GM21619 (cell line): ENCODE data around the gene POU2F3.

Experiments
- ATAC-seq: cut with Tn5 transposase; IDR thresholded peaks from one replicate; pipeline ENCODE4 v1.9.1; 2021; ENCODE audit not compliant: unreplicated experiment

The POU2F3 gene

DNA sequence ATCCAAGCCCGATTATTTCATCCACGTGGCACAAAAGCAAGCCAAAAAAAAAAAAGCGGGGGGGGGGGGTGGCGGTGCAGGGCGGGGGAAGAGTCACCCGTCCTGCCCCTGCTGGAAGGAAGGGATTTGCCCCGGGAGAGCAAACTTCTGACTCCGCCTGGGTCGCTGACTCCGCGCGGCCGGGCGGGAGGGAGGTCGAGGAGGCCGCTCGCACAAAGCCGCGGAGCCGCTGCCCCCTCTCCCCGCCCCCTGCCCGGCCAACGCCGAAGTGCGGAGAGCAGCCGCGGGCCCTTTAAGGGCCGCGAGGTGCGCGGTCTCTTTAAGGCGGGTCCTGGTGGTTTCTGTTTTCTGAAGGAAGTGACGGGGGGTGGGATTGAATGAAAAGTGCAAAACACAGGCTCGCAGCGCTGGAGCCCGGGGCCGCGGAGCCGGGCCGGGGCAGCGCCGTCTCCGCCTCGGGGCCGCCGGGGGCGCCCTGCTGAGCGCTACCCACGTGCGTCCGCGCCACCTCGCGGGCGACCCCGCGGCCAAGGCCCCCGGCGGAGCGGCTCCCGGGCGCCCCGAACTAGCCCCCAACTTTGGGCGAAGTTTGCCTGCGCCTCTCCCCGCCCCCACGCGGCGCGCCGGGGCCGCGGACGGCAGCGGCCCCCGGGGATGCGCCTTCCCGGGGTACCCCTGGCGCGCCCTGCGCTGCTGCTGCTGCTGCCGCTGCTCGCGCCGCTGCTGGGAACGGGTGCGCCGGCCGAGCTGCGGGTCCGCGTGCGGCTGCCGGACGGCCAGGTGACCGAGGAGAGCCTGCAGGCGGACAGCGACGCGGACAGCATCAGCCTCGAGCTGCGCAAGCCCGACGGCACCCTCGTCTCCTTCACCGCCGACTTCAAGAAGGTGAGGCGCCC, 29.1 kb upstream of the POU2F3 start, which contains the start of gene OAF:
TSS of gene OAF (plus strand) at position 407 of the 896 bp plus-strand sequence. CDS start at position 655, 248 bp downstream.
- ATAC-seq = peak; percentile 82

- ATAC-seq = no peak
Observed at GRCh38 chr11:120211522-120212258, 28.2 kb upstream of the POU2F3 start.

- ATAC-seq = no peak
Observed at GRCh38 chr11:120212259-120212878, 27.6 kb upstream of the POU2F3 start.

DNA sequence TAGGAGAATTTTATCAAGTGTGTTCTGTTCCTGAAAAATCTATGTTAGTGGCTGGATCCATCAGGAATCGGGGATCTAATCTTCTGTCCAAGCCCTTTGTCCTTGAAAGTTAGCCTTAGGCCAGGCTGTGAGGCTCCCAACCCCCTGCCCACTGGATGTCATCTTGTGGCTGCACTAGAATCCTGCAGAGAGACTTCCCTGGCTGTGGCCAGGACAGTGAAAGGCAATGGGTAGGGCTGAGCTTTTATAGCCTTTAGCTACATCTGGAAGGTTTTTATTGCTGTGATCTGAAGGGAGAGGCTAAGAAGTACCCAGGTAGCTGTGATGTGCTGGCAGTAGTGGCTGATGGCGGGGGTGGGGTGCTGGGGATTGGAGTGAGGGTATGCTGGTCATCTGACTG, 27.0 kb upstream of the POU2F3 start:
- no peak for ATAC-seq

- ATAC-seq = no peak
Observed at GRCh38 chr11:120214581-120214980, 25.4 kb upstream of the POU2F3 start.

- ATAC-seq = no peak
Observed at GRCh38 chr11:120215634-120216033, 24.3 kb upstream of the POU2F3 start.

- ATAC-seq = no peak
Observed at GRCh38 chr11:120216426-120217102, 23.4 kb upstream of the POU2F3 start.

GRCh38 chr11:120217526-120217925, 22.4 kb upstream of the POU2F3 start:
- no peak for ATAC-seq

DNA sequence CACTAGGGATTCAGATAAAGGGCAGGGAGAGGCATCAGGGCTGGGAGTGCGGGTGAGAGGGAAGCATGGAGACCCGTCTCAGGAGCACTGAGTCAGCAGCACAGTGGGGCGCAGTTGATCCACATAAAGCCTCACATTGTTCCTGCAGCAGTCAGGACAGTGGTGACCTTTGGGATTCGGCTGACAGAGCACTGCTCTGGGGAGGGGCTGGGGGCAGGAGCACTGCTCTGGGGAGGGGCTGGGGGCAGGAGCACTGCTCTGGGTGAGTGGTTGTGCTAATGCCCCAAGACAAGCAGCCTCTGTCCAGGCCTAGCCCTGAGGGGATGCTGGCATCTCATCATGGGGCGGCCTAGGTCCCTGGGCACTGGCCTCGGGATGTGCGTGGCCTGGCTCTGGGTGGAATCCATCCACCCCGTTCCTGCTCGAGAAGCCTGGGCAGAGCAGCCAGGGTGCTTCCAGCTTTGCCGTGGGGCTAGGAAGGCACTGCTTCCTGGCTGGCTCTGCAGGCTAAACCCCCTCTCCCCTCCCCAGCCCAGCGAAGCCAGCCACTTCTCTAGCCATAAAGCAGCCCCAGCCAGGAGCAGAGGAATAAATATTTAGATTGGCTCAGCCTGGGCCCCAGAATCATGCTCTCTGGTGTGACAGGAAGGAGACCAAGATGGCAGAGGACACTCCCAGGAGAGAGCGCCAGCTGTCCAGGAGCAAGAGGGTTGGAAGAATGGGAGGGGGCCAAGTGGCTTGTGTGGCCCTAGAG, 21.8 kb upstream of the POU2F3 start:
- no peak for ATAC-seq

GRCh38 chr11:120218695-120219033, 21.3 kb upstream of the POU2F3 start:
- ATAC-seq = no peak

GRCh38 chr11:120219232-120219937, 20.6 kb upstream of the POU2F3 start:
- no peak for ATAC-seq

- ATAC-seq = no peak
Observed at GRCh38 chr11:120219938-120220746, 19.8 kb upstream of the POU2F3 start.

DNA sequence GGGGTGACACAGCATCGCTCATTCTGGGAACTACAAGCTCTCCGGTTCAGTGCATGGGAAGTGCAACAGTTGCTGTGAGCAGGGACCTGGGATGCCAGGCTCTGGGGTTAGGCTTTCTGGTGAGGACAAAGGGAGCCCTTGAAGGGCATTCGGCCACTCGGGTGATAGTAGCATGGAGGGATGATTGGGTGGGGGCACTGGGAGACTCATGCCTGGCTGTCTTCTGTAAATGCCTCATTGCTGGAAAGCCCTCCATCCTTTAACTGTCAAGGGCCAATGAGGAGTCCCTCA, 19.2 kb upstream of the POU2F3 start:
- ATAC-seq = no peak

GRCh38 chr11:120221115-120221752, 18.7 kb upstream of the POU2F3 start:
- ATAC-seq = no peak

GRCh38 chr11:120222916-120223315, 17.0 kb upstream of the POU2F3 start:
- no peak for ATAC-seq

DNA sequence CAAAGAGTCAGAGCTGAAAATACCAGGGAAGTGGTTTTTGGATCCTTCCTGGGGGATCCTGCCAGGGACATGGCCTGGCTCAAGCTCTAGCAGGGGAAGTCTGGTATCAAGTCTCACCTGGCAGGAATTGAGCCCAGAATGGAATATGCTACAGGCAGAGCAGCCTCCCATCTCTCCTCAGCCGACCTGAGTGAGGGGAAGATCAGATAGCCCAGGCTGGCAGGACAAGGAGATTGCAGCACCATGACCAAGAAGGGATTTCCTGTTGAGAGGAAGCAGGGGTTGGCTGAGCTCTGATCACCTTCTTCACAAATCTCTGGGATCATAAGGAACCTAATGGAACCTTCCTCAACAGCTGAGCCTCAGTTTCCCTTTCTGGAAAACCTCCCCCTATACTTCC, 16.1 kb upstream of the POU2F3 start:
- no peak for ATAC-seq

GRCh38 chr11:120224361-120224760, 15.6 kb upstream of the POU2F3 start:
- no peak for ATAC-seq

GRCh38 chr11:120224972-120225909, 14.7 kb upstream of the POU2F3 start:
- no peak for ATAC-seq
